AG10803 (cell line): Measurements from ENCODE around the gene DUSP16.

Experiments used
- DNase-seq: peaks from one replicate; pipeline ENCODE4 v3.0.0; 2010; ENCODE audit warnings: low read depth
- H3K4me3 ChIP-seq: 2 replicates; pipeline ENCODE4 v1.5.1; 2011; ENCODE audit warnings: mild to moderate bottlenecking, low read length, control low read depth
- CTCF ChIP-seq: conservative IDR thresholded peaks from 2 replicates; pipeline ENCODE4 v1.5.1; 2011; ENCODE audit warnings: mild to moderate bottlenecking, low read length, control low read depth, inconsistent platforms

The DUSP16 gene

GRCh38 chr12:12561371-12562015, 1.2 kb downstream of the DUSP16 start:
- peak; percentile 54 for DNase-seq
- H3K4me3 ChIP-seq = peak overlapping the region; percentile 87
- no peak for TF ChIP-seq CTCF

- peak overlapping the region; percentile 87 for H3K4me3 ChIP-seq
- peak; percentile 58 for DNase-seq
- no peak for TF ChIP-seq CTCF
These were observed 1.9 kb downstream of the DUSP16 start for GRCh38 chr12:12560587-12561370.

GRCh38 chr12:12559719-12560296, 2.9 kb downstream of the DUSP16 start:
- no peak for DNase-seq
- H3K4me3 ChIP-seq = no peak overlapping the region
- no peak for TF ChIP-seq CTCF

GRCh38 chr12:12558291-12558690, 4.4 kb downstream of the DUSP16 start:
- TF ChIP-seq CTCF = no peak
- no peak for DNase-seq
- no peak overlapping the region for H3K4me3 ChIP-seq

GRCh38 chr12:12557733-12558132, 4.9 kb downstream of the DUSP16 start:
- TF ChIP-seq CTCF = no peak
- no peak for DNase-seq
- no peak overlapping the region for H3K4me3 ChIP-seq

GRCh38 chr12:12555656-12556055, 7.0 kb downstream of the DUSP16 start:
- no peak for TF ChIP-seq CTCF
- DNase-seq = no peak
- no peak overlapping the region for H3K4me3 ChIP-seq
